Measurements from ENCODE around the gene ZAR1. TPM values are rescaled to one million over a fixed set of nuclear protein-coding genes. Genes with fewer than 3 reads are reported as not detected.

ZAR1 gene
- polyA plus RNA-seq, 1 donor, result not detected

GRCh38 chr4:48490680-48491513 is 845 bp downstream of the ZAR1 start:
- no peak for DNase-seq

GRCh38 chr4:48491514-48492176 is 1.6 kb downstream of the ZAR1 start:
- no peak for DNase-seq

GRCh38 chr4:48493452-48494100 is 3.5 kb downstream of the ZAR1 start:
- DNase-seq, result no peak

- DNase-seq, result no peak
Observed at GRCh38 chr4:48495941-48496340, 5.9 kb downstream of the ZAR1 start.

- DNase-seq, result no peak
Observed at GRCh38 chr4:48498895-48499294, 8.8 kb downstream of the ZAR1 start.

GRCh38 chr4:48499551-48500066 is 9.6 kb downstream of the ZAR1 start:
- DNase-seq, result no peak

GRCh38 chr4:48503233-48504025 is 13.4 kb downstream of the ZAR1 start:
- DNase-seq, result no peak

- DNase-seq, result no peak
Observed at GRCh38 chr4:48504026-48504330, 13.9 kb downstream of the ZAR1 start.

GRCh38 chr4:48504352-48504751 is 14.3 kb downstream of the ZAR1 start:
- DNase-seq, result no peak

- no peak for DNase-seq
Observed at GRCh38 chr4:48506716-48507115, 16.7 kb downstream of the ZAR1 start.

GRCh38 chr4:48509543-48509942 is 19.5 kb downstream of the ZAR1 start:
- DNase-seq, result no peak

GRCh38 chr4:48518143-48518542 is 28.1 kb downstream of the ZAR1 start:
- no peak for DNase-seq

- DNase-seq, result no peak
Observed at GRCh38 chr4:48526406-48526805, 36.4 kb downstream of the ZAR1 start.

GRCh38 chr4:48538358-48538757 is 48.3 kb downstream of the ZAR1 start:
- DNase-seq, result no peak

- DNase-seq, result no peak
Observed at GRCh38 chr4:48539597-48539996, 49.5 kb downstream of the ZAR1 start.

- DNase-seq, result no peak
Observed at GRCh38 chr4:48542888-48543287, 52.8 kb downstream of the ZAR1 start.

GRCh38 chr4:48543796-48544195 is 53.7 kb downstream of the ZAR1 start:
- no peak for DNase-seq

Other genes with a start within 250 kb of the ZAR1 start
- gene TEC, start 220.4 kb upstream of the ZAR1 start, polyA plus RNA-seq (ENCODE audit: insufficient read length), result 0.49 TPM
- 61.5 TPM for gene SLAIN2, start 148.7 kb upstream of the ZAR1 start, polyA plus RNA-seq (ENCODE audit: insufficient read length)
- gene SLC10A4, start 6.9 kb upstream of the ZAR1 start, polyA plus RNA-seq (ENCODE audit: insufficient read length), result 1.0 TPM

Measured in hindlimb muscle (tissue), 1 donor.